Activated CD4-positive, CD25-positive, alpha-beta regulatory T cell (primary cell): ENCODE data around the gene FBXO44.
A peak's percentile ranks its signal among the peaks of the same experiment; 100 is the strongest.

Experiments
- DNase-seq, 4 experiments: peaks; one replicate each; lab custom pipeline; 2025; lab: John Stamatoyannopoulos, UW

The FBXO44 gene

DNA sequence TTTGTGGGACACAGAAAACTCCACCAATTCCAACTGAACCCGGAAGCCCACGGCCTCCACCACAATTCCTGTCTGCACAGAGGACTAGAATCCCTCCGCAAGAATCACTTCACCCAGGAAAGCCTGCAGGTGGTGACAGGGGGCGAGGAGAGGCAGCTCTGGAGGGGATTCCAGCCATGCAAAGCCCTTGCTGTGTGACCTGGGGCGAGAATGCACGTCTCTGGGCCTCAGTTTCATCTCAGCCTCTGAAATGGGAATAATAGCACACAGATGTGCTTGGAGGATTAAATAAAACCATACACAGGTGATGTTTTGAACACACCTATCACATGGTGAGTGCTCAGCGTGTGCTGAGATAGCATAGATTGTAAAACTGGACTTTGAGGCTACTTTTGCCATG lies 14.6 kb upstream of the FBXO44 start:
- no peak for DNase-seq

DNA sequence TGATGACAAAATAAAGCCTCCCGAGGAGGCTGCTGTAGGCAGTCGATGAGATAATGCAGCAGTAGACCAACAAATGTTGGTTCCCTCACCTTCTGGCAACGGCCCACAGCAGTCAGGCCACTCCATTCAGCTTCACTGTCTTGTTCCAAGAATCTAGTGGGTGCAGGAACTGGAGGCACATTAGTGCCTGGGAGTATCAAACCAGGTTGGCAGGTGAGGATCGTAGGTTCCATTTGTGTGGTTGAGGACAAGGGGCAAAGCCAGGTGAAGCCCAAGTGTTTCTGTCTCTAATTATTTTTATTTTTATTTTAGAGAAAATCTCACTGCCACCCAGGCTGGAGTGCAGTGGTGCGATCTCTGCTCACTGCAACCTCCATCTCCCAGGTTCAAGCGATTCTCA lies 13.7 kb upstream of the FBXO44 start:
- no peak for DNase-seq

DNA sequence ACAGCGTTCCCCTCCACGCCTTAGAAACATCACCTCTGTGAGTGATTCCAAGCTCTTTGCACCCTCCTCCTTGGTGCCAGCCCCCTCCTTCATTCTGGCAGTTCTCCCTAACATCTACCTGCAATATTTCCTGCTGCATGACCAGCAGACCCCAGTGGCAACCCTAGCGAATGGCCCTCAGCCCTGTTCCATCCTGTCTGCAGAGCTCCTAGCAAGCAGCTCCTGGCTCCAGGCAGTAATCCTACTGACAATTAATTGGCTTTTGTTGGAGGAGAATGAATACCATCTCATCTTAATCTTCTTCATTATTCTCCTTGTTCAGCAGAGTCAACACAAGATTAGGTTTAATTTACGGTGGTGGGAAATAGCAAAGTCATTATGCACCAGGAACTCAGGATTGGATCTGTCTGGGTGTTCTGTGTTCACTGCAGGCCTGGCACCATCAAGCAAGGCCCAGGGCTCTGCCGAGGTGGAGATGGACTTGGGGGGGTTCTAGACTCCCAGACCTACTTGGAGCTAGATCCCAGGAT lies 12.8 kb upstream of the FBXO44 start:
- no peak for DNase-seq

DNA sequence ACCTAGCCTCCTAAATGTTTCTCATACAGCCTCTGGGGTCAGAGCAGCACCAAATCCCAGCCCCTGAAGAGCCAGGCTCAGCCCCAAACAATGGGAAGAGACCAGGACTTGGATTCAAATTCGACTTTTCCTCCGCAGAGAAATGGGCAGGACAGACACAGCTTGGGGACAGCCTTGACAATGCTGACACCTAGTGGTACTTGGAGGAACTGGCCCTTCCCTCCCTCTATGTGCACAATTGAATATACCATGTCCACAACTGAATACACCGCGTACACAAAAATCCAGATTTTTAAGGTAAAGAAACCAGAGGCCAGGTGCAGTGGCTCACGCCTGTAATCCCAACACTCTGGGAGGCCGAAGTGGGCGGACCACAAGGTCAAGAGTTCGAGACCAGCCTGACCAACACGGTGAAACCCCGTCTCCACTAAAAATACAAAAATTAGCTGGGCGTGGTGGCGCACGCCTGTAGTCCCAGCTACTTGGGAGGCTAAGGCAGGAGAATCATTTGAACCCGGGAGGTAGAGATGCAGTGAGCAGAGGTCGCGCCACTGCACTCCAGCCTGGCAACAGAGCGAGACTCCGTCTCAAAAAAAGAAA lies 12.2 kb upstream of the FBXO44 start:
- DNase-seq, result peak; percentile 32 to 61 (median 39)

DNA sequence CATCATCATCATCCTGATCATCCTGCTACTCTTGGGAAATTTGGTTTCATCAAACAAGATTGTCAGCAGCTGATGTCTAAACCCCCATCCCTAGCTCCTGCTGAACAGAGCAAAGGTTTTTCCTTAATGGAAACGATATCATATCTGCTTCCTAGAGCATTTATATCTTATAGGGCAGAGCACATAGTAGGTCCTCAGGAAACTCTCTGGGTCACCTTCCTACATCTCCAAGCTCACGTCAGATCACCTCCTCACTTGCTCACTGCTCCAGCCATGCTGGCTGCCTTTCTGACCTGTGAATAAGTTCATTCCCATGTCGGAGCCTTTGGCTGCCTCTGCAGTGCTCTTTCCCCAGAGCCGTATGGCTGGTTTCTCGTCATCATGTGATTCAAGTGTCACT lies 10.9 kb upstream of the FBXO44 start:
- no peak for DNase-seq

DNA sequence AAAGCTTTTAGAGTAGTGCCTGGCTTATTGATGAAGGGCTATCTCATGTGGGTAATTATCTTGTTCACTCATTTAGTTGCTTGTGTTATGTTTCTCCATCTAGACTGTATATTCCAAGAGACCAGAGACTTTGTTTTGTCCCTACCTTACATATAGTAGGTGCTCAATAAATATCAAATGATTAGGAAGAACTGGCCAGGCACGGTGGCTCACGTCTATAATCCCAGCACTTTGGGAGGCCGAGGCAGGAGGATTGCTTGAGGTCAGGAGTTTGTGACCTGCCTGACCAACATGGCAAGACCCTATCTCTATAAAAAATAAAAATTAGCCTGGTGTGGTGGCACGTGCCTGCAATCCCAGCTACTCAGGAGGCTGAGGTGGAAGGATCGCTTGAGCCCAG lies 9.4 kb upstream of the FBXO44 start:
- no peak for DNase-seq

DNA sequence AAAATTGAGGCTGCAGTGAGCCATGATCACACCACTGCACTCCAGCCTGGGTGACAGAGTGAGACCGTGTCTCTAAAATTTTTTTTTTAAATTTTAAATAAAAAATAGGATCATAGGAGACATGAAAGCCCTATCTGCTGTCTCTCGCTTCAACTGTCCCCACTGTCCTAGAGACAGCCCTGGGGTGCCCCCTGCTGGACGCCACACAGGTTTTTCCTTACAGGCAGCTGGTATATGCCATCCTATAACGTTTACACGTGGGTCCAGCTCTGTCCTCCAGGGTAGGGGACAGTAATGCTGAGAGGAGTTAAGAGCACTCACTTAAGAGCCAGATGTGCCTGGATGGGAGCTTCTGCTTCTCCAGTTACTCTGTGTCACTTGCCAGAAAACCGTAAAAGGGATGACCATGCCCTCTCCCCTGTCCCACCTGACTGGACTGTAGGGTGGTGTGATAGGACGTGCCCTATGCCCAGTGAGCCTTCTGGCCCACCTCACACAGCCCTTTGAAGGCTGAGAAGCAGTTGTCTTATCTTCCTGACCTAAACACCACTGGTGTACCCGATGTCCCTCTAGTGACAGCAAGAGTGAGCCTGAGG lies 8.9 kb upstream of the FBXO44 start:
- DNase-seq, result peak; percentile 64 to 72 (median 68)

DNA sequence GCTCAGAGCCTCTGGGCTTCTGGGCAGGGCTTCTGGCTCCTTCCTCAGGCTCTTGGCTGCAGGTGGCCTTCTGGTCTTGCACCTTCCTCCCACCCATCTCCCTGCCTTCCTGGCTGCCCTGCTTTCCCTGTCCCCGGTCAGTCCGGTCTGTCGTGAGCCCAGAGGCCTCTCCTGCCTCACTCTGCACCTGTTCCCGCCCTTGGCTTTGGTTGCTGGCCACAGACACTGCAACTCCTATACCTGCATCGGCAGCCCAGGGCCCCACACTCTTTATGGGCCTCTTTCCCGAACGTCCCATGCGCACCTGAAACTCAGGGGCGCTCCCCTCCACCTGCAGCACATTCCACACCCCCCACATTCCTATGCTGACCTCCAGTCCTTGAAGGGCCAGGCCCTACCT lies 8.4 kb upstream of the FBXO44 start:
- DNase-seq, result no peak

DNA sequence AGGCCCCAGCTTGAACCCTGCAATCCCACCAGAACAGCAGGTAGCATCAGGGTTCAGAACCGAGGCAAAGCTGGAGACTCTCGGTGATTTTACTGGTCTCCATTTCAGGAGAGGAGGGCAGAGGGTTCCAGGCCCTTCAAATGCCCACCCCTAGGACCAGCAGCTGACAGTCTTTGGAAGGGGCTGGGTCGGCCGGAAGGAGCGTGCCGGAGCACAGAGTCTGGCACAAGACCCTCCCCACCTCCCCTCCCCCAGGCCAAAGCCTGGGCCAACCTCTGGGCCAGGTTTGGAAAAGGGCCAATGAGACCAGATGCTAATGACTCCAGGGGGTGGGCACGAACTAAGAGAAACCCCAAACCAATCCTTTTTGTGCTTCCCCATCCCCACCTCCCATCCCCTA lies 7.3 kb upstream of the FBXO44 start:
- no peak for DNase-seq

DNA sequence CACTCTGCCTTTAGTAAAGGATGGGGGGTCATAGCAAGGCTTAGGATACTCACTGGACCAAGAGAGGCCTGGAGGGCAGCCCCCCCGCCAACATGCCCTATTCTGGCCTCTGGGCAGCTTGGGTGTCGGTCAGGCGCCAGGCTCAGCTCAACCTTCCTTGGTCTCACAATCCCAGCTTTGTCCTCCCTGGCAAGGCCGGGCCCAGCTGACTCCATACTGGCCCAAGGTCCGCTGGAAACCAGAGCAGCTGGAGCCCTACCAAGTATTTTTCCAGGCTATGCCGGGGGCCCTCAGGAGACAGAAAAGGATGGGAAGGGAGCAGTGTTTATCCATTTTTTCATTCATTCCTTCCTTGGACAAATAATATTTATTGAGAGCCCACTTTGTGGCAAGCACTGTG lies 6.6 kb upstream of the FBXO44 start:
- no peak for DNase-seq

DNA sequence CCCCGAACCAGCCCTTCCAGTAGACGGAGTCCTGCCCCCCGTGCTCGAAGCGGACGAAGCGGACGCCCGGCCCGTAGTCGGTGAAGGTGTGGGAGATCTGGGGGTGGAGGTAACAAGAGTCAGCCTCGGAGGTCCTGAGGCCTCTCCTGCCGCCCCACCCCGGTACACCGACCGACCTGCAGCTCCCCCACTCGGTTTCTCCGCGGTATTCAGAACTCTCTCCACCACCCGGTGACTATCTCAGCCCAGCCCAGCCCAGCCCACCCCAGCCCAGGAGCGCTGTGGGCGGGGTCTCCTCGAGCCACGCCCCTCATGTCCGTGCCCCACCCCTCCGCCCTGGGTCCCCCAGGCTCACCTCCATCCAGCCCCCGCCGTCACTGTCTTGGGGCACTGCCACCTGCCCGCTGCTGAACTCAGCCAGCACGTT lies 5.9 kb upstream of the FBXO44 start:
- DNase-seq, result peak in 1 of 4 experiments; percentile 9

DNA sequence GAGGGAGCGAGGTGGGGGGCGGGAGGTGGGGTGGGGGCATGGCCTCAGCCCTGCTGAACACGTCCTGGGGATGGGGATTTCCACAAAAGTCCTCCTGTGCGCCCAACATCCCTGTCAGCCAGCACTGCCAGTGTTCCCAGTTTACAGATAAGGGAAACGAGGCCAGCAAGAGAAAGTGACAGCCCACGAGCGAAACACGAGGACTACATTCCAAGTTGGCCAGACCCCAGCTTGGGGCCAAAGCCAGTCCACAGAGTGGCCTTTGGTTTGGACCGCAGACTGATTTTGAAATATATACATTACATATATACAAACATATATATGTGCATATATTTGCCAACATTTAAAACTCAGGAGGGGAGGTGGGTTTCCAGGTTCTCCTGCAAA lies 5.4 kb upstream of the FBXO44 start:
- DNase-seq, result no peak

DNA sequence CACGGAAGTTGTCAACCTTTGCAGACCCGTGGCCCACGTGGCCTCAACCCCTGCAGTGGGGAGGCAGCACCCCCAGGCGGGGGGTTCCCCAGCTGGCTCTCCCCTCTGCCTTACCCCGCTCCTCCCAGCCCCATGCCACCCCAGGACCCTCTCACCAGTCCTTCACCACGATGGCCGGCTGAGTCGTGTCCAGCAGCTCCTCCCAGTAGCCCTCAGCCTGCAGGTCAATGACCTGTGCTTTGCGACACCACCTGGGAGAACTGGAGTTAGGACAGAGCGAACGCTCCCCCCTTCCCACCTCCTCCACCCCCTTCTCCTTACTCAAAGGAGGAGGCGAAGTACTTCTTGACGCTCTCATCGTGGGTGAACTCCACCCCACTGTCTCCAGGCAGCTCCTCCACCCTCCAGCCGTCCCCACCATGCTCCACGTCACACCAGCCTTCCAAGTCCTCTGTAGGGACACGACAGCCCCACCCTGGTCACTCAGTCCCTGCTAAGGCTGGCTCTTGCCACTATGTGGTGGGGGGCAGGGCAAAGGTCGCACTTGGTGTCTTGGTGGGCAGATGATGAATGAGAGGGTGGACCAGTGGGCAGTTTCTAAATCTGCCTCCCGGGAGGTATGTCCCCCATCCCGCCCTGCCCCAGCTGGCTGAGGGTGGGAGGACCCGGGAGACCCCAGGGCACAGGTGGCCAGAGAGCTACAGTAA lies 4.9 kb upstream of the FBXO44 start:
- no peak for DNase-seq

DNA sequence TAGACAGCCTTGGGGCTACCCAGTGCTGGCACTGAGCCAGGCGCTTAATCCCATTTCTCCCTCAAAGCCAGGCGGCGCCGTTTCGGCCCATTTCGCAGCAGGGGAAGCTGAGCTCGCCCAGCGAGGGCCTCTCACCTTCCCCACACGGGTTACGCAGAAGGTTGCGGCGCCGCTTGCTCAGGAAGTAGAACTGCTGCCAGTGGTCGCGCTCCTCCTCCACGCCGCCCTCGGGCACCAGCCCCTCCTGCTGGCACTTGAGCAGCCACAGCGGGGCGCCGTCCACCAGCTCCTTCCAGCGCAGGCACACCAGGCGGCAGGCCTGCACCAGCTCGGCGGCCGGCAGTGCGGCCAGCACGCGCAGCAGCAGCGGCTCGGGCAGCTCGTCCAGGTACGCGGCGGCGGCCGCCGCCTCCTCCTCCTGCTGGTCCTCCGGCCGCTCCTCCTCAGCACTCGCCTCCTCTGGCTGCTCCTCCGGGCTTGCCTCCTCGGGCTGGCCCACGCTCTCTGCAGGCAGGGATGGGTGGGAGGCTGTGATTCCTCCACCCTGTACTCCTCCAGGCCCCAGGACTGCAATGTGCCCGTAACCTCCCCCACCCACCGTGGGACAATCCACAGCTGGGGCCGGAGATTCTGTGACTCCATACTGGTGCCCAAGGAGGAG lies 4.2 kb upstream of the FBXO44 start:
- peak; percentile 50 to 67 (median 54) for DNase-seq

DNA sequence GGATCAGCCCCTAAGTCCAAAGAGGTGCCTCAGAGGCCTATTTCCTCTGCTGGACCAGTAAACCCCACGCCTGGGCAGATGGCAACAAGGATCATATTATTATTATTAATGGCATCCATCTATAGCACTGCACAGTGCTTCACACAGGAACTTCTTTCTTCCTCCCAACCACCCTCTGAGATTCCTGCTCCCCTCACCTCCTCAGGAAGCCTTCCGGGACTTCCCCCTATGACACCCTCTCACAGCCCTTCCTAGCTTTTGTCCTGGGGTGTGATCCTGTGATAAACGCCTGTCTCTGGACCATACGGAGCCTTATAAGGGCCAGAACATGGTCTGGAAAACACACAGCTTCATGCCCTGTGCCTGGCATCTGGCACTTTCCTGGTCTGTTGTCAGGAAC lies 3.7 kb upstream of the FBXO44 start:
- DNase-seq, result no peak

DNA sequence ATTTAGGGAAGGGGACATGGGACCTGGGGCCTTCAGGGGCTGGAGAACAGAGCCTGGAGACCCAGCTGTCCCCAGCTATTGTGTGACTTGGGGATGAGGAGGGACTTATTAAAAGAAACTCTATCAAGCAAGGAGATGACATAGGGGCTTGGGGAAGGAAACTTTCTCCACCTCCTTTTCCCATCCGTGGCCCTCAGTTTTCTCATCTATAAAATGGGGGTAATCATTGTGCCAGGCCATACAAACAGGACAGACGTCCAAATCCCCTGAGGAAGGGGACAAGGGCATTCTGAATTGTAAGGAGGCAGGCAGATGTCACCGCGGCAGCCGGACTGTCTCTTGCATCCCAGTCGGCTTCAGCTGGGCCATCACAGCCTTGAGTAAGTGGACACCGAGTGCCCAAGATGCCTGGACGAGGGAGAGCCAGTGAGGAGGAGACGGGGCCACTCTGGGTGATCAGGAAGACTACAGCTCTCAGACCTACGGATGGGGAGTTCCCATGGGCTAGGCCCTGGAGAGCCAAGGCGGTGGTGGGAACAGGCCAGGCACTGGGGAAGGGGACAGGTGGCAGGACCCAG lies 2.4 kb upstream of the FBXO44 start:
- DNase-seq, result no peak

DNA sequence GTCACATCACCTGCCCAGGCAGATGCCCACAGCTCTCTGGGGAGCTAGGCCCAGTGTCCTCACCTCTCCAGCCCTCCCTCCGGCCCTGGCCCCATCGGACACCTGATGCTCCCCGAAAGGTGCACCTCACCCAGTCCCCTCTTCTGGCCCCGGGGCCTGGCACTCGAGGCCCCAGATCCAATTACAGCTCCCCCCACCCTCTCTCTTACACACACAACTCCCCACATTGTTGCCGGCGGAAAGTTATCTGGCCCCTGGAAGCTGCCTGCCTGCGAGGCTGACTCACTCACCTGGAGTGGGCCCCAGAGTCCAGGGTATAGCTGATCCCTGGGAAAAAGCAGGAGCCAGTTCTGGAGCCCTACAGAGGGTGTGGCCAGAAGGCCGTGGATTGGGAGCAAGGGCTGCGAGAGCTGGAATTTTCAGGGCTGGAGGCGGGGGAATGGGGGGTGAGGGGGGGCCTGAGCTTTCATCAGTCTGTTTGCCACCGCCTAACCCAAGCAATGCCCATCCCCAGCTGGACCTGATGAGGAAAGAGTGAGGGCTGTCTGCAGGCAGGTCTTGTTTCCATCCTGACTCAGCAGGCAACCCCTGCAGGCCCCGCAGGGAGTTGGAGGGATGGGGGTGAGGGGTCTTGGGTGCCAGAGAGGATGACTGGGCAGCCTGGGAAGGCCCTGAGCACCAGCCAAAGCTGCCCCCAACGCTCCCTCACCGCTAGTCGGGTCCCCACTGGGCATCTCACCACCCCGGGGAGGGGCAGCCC lies 1.4 kb upstream of the FBXO44 start:
- DNase-seq, result no peak

DNA sequence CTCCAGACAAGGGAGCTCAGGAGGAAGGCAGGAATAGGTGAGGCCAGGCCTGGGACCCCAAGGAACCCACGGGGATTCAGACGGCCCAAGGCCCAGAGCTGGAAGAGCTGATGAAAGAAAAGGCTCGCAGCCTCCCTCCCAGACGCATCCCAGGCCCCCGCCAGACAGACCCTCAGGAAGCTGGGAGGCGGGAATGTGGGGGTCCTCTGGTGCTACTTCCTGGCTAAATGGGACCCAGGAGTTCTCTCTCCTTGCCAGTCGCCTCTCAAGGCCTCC lies 878 bp upstream of the FBXO44 start:
- no peak for DNase-seq

DNA sequence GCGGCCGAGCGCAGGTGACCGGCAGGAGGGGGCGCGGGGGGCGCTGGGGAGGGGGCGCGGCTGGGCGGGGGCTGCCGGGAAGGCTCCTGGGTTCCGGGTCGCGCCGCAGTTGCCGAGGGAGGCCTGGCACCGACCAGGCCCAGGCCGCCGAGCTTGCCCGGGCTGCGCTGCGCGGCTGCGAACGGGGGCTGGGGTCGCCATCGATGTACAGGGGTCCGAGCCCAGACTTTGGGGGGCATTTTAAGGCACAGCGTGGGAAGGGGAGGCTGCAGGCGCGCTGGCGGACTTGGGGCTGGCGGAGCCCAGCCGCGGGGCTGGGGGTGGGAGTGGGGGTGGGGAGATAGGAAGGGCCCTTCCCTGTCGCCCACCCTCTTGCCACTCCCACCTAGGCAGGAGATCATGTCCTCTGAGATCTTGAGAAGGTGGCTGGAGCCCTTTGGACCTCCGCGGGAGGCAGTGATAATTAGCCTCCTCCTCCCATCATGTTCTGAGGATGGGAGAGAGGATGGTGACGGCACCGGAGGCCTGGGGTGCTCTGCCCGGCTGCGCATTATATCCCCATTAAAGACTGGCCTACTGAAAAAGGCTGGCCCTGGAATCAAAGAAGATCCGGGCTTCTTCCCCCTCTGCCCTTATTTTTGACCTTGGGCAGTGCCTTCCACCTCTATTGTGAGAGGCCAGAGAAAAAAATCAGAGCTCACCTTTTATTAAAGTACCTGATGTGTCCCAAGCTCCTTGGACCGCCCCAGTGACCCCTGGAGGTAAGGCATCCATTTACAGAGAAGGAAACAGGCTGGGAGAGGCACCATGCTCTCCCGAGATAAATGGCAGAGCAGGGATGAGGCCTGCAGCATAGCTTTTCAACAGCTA lies 497 bp downstream of the FBXO44 start:
- DNase-seq, result no peak

DNA sequence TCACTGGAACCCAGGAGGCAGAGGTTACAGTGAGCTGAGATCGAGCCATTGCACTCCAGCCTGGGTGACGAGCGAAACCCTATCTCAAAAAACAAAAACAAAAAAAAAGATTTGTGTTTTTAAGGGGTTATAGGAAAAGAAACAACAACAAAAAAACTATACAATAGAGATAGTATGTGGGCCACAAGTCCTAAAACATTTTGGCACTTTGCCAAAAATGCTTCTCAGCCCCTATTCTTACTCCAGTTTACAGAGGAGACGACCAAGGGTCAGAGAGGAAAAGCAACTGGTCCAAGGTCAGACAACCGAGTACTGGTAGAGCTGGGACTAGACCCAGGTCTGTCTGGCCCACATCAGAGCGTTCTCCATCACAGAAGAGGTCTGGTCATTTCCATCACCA lies 3.0 kb downstream of the FBXO44 start:
- no peak for DNase-seq

DNA sequence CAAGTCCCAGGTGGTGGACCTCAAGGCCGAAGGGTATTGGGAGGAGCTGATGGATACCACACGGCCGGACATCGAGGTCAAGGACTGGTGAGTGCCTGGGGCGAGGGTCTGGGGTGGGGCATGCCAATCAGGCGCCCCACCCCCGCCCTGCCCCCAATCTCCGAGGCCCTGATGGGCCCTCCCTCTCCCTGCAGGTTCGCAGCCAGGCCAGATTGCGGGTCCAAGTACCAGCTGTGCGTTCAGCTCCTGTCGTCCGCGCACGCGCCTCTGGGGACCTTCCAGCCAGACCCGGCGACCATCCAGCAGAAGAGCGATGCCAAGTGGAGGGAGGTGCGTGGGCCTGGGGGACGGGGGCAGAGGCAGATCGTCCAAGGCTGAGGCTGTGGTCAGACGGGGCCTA lies 3.9 kb downstream of the FBXO44 start:
- no peak for DNase-seq
